ENCODE data around the gene PATE3.

DNA sequence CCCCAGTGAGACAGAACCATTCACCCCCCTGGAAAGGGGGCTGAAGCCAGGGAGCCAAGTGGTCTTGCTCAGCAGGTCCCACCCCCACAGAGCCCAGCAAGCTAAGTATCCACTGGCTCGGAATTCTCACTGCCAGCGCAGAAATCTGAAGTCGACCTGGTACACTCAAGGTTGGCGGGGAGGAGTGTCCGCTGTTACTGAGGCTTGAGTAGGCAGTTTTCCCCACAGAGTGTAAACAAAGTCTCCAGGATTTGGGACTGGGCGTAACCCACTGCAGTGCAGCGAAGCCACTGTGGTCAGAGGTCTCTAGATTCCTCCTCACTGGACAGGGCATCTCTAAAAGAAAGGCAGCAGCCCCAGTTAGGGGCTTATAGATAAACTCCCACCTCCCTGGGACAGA is 31.9 kb upstream of the PATE3 start:
- TF ChIP-seq, protein P1, sequence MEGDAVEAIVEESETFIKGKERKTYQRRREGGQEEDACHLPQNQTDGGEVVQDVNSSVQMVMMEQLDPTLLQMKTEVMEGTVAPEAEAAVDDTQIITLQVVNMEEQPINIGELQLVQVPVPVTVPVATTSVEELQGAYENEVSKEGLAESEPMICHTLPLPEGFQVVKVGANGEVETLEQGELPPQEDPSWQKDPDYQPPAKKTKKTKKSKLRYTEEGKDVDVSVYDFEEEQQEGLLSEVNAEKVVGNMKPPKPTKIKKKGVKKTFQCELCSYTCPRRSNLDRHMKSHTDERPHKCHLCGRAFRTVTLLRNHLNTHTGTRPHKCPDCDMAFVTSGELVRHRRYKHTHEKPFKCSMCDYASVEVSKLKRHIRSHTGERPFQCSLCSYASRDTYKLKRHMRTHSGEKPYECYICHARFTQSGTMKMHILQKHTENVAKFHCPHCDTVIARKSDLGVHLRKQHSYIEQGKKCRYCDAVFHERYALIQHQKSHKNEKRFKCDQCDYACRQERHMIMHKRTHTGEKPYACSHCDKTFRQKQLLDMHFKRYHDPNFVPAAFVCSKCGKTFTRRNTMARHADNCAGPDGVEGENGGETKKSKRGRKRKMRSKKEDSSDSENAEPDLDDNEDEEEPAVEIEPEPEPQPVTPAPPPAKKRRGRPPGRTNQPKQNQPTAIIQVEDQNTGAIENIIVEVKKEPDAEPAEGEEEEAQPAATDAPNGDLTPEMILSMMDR (IDR thresholded peaks at IDR 0.05; ENCODE audit: low read depth, low read length, poor library complexity, severe bottlenecking), result no peak
- TF ChIP-seq EZH2phosphoT487 (IDR thresholded peaks at IDR 0.05; ENCODE audit: borderline replicate concordance, low read length), result no peak

All from DOHH2 (cell line).